ENCODE data around the gene B9D2. TPM values are rescaled to one million over a fixed set of nuclear protein-coding genes. Genes with fewer than 3 reads are reported as not detected.

Gene B9D2
- polyA plus RNA-seq, 1 of the 3 experiments (the other 2 are of a cell fraction): 13.3 TPM

GRCh38 chr19:41410336-41411054 is 46.5 kb upstream of the B9D2 start:
- CTCF ChIA-PET: no interaction called here
- no peak for DNase-seq

More at GRCh38 chr19:41410336-41411054, 46.5 kb upstream of the B9D2 start:
- Histone ChIP-seq H3K9me2 (no peaks in the 10 kb centered on the region), H3K79me2 (ENCODE audit: insufficient read depth) (no peaks in the 10 kb centered on the region), H3K4me3 (ENCODE audit: low read depth in 2 of 2, low read length in 1 of 2) (no peak overlapping the region), H3K27ac (ENCODE audit: low read depth in 2 of 2, low read length in 1 of 2) (no peak overlapping the region), H3K9me3 (no peaks in the 10 kb centered on the region), H3K36me3 (replicated peaks in 1 of 2; ENCODE audit: control insufficient read depth in 1 of 2, insufficient read depth in 2 of 2, low read length in 1 of 2) (peaks cover 0 to 23% of the 10 kb centered on the region in 2 experiments), H2AFZ (ENCODE audit: low read depth) (no peak overlapping the region), H3K4me1 (ENCODE audit: control insufficient read depth in 1 of 2, insufficient read depth in 2 of 2, low read depth in 1 of 2, low read length in 1 of 2) (peaks cover 0 to 12% of the 10 kb centered on the region in 2 experiments; a peak in 1 of 4 replicates), H4K20me1 (ENCODE audit: insufficient read depth) (no peaks in the 10 kb centered on the region), H3K9ac (no peak overlapping the region), H3K4me2 (no peak overlapping the region), H3F3A (replicated peaks; ENCODE audit: insufficient read depth) (no peaks in the 10 kb centered on the region), H3K27me3 (ENCODE audit: insufficient read depth) (no peaks in the 10 kb centered on the region)
- POLR2A ChIA-PET: no interaction called here
- 97% methylated on average over 19 of the region's 23 CpGs for WGBS (ENCODE audit: low lambda C conversion rate)
- TF ChIP-seq IRF3 (IDR thresholded peaks at IDR 0.05; ENCODE audit: low read depth, low read length) (no peak), FOXJ3 (CRISPR knock-in tag; IDR thresholded peaks at IDR 0.05) (no peak), GATA2 (CRISPR knock-in tag; IDR thresholded peaks at IDR 0.05) (no peak), NFIC (IDR thresholded peaks at IDR 0.05; ENCODE audit: borderline replicate concordance) (no peak), CTCF (IDR thresholded peaks at IDR 0.05) (no peak), MEF2A (IDR thresholded peaks at IDR 0.05; ENCODE audit: borderline replicate concordance, low read depth) (no peak), GABPA (IDR thresholded peaks at IDR 0.05; ENCODE audit: low read depth) (no peak), TCF12 (IDR thresholded peaks at IDR 0.05) (no peak), TEAD4 (IDR thresholded peaks at IDR 0.05; ENCODE audit: borderline replicate concordance, insufficient read depth) (no peak), MAX (IDR thresholded peaks at IDR 0.05; ENCODE audit: low read depth) (no peak), TAF1 (IDR thresholded peaks at IDR 0.05; ENCODE audit: borderline replicate concordance, low read depth, low read length) (no peak), JUND (IDR thresholded peaks at IDR 0.05) (no peak), USF1 (IDR thresholded peaks at IDR 0.05; ENCODE audit: borderline replicate concordance, low read depth) (no peak), PBX3 (IDR thresholded peaks at IDR 0.05) (no peak), SMC3 (IDR thresholded peaks at IDR 0.05; ENCODE audit: low read depth, low read length) (no peak)

Measured in SK-N-SH (cell line).